Stimulated activated CD4-positive, alpha-beta T cell treated with anti-CD3 and anti-CD28 coated beads, Interleukin-15, amount 100 ng/mL, for 48 hours (primary cell): ENCODE results near the gene GPR61.

Experiments
- DNase-seq, 2 donors: peaks; one replicate each; pipeline ENCODE4 v3.0.0-alpha.2; 2020; ENCODE audit warnings: low read depth in 2 of 2

GPR61 gene

GRCh38 chr1:109509176-109510134 is 30.2 kb upstream of the GPR61 start, which contains the start of gene AMIGO1:
Gene AMIGO1, minus strand, starts transcription at chr1:109509727. Its CDS starts 815 bp downstream, at chr1:109508912.
- DNase-seq = peak in 1 of 2 donors; percentile 40

DNA sequence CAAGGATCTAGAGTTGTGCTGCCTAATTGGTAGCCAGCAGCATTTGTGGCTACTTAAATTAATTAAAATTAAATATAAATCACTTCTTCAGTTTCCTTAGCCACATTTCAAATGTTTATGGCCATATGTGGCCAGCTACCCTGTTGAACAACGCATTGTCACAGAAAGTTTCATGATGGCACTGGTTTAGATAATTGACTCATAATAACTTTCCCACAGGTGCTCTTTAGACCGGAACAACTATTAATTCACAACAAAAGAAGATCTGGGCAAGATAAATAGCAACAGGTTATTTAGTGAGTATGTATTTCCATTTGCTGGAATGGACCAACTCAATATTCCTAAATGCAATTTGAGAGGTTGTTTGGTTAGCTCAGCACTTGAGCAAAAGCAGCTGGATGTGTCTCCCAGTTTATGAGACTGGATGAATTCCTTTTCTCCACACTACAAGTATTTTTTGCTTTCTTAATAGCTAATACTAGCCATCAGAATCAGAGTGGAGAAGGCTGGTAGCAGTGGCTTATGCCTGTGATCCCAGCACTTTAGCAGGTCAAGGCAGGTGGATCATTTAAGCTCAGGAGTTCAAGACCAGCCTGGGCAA is 26.5 kb upstream of the GPR61 start:
- DNase-seq = no peak

GRCh38 chr1:109514846-109515245 is 24.8 kb upstream of the GPR61 start:
- DNase-seq = no peak

DNA sequence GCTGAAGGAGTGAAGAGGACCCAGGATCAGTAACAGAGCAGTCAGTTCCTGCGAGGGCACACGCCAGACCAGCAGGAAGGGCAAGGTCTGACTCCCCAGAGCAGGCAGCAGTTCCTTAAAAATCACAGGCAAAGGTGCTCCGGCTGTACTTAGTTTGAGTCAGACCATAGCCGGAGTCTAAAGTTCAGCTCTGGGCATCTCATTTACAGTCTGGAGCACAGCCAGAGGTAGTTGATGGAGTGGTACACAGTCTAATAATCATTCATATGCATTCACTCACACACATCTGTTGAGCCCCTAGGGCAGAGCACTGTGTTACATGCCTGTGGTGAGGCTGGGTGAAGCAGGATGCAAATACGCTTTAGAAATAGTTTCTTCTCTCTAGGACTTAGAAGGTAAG is 22.8 kb upstream of the GPR61 start:
- DNase-seq = no peak

DNA sequence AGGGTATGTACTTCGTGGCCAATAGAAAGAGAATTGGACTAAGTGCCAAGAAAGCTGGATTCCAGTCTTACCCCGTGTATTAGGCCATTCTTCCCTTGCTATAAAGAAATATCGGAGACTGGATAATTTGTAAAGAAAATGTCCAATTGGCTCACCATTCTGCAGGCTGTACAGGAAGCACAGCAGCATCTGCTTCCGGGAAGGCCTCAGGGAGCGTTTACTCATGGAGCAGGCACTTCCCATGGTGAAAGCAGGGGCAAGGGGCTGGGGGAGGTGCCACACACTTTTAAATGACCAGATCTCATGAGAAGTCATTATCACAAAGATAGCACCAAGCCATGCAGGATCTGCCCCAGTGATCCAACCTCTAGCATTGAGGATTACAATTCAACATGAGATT is 22.3 kb upstream of the GPR61 start:
- no peak for DNase-seq

DNA sequence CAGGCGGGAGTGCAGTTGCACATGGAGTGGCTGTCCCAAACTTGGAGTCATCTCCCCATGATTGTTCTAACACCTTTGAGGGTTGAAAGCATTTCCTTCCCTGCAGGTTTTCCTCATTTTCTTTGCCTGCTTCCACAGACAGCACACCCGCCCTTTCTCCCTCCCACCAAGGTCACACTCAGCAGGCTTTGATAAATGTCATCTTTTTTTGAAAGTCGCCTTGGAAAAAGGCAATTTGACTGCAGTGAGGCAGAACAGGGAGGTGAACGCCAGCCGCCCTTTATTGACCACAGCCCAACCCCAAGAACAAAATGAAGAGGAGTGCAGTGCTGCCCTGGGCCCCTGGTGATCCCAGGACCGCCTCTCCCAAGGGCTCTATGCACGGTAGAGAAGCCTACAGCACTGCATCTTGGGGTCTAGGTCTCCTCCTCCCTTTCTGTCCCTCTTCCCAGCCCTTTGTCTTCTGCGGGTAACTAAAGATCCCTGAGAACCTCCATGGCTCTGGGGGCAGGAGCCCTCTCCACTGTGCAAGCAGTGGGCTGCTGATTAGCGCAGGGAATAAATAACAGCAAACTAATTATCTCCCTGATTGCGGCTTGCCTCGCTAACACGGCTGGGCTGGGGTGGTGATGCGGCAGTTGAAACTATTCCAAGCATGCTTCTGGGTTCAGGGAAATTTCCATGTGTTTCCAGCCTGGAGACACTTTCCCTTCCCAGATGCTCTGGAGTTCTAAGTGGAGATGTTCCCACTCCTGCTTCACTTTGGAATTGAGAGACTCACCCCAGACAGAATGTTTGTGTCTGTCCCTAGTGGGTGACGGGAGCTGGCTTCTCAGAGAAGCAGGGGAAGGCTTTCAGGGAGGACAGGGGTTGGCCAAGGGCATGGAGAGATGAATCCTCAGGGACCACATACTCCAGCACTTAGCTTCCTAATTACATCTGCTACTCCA is 18.4 kb upstream of the GPR61 start:
- no peak for DNase-seq

GRCh38 chr1:109522026-109522425 is 17.6 kb upstream of the GPR61 start:
- no peak for DNase-seq

GRCh38 chr1:109523706-109524105 is 16.0 kb upstream of the GPR61 start:
- DNase-seq = no peak

- no peak for DNase-seq
Measured at GRCh38 chr1:109527098-109527811, 12.4 kb upstream of the GPR61 start.

GRCh38 chr1:109527846-109528695 is 11.6 kb upstream of the GPR61 start:
- no peak for DNase-seq

DNA sequence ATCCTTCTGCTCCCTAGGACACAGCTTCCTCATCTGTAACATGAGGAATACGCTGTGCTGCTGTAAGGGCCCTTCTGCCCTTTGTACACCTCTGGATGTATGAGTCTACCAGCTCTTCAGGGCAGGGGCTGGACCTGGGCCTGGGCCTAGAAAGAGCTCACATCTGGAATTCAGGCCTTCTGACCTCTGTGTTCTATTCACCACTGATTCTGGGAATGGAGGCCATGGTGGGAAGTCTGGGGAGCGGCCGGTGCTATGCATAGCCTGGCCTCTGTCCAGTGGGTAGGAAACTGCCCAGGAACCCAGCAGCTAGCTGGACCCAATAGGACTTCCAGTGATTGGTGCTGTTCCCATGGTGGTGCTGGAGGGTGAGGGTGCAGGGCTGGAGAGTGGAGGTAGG is 11.0 kb upstream of the GPR61 start:
- no peak for DNase-seq

- DNase-seq = no peak
Measured at GRCh38 chr1:109529881-109530456, 9.7 kb upstream of the GPR61 start.

- DNase-seq = no peak
Measured at GRCh38 chr1:109530457-109531087, 9.1 kb upstream of the GPR61 start.

GRCh38 chr1:109531380-109531779 is 8.3 kb upstream of the GPR61 start:
- DNase-seq = no peak

- no peak for DNase-seq
Measured at GRCh38 chr1:109531826-109532364, 7.8 kb upstream of the GPR61 start.

DNA sequence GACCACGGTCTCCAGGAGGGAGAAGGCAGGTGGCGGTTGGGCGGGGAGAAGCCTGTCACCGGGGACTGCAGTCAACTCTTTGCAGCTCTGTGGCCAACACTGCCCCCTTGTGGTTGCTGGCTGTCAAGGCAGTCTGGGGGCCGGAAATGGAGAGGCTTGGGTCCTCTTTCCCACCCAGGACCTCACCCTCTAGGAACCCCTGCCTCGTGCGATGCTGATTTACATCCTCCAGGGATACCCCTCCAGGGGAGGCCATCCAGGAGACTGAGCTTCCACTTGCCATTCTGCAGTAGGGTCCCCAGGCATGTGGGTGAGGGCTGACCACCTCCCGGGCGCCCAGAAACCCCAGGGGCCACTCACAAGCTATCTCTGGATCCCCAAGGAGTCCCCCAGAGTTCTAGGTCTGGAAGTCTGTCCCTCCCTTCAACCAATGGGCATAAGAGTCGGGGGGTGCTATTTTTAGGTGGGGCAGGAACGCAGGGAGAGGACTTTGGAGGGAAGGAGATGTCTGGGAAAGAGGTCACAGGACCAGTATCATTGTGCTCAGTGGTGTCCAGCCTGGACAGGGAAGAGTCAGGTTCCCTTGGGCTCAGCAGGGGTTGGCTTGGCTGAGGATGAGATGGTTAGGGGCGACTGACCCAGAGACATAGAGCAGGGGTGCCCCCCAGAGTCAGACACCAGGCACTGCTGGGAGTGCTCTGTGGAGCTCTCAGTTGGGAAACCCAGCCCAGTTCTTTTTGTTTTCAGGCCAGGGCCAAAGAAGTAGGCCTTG is 7.1 kb upstream of the GPR61 start:
- DNase-seq = peak; percentile 80 to 88

- no peak for DNase-seq
Measured at GRCh38 chr1:109534307-109534858, 5.3 kb upstream of the GPR61 start.

DNA sequence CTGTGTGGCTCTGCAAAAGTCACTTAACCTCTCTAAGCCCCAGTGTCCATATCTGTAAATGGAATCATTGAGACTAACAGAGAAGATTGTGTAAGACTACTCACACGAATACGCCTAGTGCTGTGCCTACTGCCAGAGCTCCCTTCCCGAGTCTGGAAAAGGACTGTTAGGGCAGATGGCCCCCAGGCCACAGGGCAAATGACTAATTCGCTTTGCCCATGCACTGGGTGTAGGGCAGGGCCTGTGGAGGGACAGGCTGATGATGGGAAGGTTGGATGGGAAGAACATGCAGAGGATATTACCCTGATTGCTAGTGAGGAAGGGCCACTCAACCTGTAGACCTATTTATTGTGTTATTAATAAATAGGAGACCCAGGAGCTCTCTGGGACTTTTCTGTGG is 4.2 kb upstream of the GPR61 start:
- DNase-seq = no peak
